HG02588 (cell line): ENCODE results near the gene DTYMK.

Experiments
- ATAC-seq: cut with Tn5 transposase; IDR thresholded peaks from one replicate; pipeline ENCODE4 v1.9.1; 2021; ENCODE audit warnings: mild to moderate bottlenecking, moderate library complexity; ENCODE audit not compliant: unreplicated experiment

The DTYMK gene

GRCh38 chr2:241706537-241706936 is 19.9 kb upstream of the DTYMK start:
- ATAC-seq: no peak

GRCh38 chr2:241703032-241703604 is 16.5 kb upstream of the DTYMK start:
- ATAC-seq: no peak

GRCh38 chr2:241702155-241703031 is 15.8 kb upstream of the DTYMK start:
- peak; percentile 61 for ATAC-seq

- ATAC-seq: peak; percentile 52
These were observed 15.0 kb upstream of the DTYMK start, which contains the start of gene ING5 for GRCh38 chr2:241701399-241702154. Gene ING5 (plus strand): TSS chr2:241702039. CDS start chr2:241702066, 27 bp downstream.

- no peak for ATAC-seq
These were observed 14.5 kb upstream of the DTYMK start for GRCh38 chr2:241701149-241701398.

- no peak for ATAC-seq
These were observed 9.0 kb upstream of the DTYMK start for GRCh38 chr2:241695651-241696050.

- no peak for ATAC-seq
These were observed 5.8 kb upstream of the DTYMK start for GRCh38 chr2:241692448-241692847.

GRCh38 chr2:241690202-241690717 is 3.6 kb upstream of the DTYMK start:
- ATAC-seq: no peak

- no peak for ATAC-seq
These were observed 2.7 kb upstream of the DTYMK start for GRCh38 chr2:241689306-241689705.

GRCh38 chr2:241686324-241686649 is 328 bp downstream of the DTYMK start:
- peak; percentile 14 for ATAC-seq

GRCh38 chr2:241680827-241681599 is 5.6 kb downstream of the DTYMK start:
- no peak for ATAC-seq

GRCh38 chr2:241680044-241680443 is 6.6 kb downstream of the DTYMK start:
- ATAC-seq: no peak

- no peak for ATAC-seq
These were observed 7.7 kb downstream of the DTYMK start for GRCh38 chr2:241678784-241679540.

- ATAC-seq: no peak
These were observed 8.3 kb downstream of the DTYMK start for GRCh38 chr2:241678307-241678706.

GRCh38 chr2:241677392-241677791 is 9.2 kb downstream of the DTYMK start:
- no peak for ATAC-seq

GRCh38 chr2:241676665-241677064 is 9.9 kb downstream of the DTYMK start:
- no peak for ATAC-seq

GRCh38 chr2:241675885-241676284 is 10.7 kb downstream of the DTYMK start:
- no peak for ATAC-seq

GRCh38 chr2:241673797-241674725 is 12.6 kb downstream of the DTYMK start:
- ATAC-seq: no peak

- no peak for ATAC-seq
These were observed 13.4 kb downstream of the DTYMK start for GRCh38 chr2:241673189-241673663.
